Measurements from ENCODE around the gene AGR2.
"Not testable (repeated sequence)": the region's sequence is repeated elsewhere in the genome, so short reads cannot be mapped to it uniquely, and the experiment has no call there.

The AGR2 gene

GRCh38 chr7:16773884-16774283 lies 30.9 kb downstream of the AGR2 start:
- no peak for DNase-seq (ENCODE audit: low spot score)

DNA sequence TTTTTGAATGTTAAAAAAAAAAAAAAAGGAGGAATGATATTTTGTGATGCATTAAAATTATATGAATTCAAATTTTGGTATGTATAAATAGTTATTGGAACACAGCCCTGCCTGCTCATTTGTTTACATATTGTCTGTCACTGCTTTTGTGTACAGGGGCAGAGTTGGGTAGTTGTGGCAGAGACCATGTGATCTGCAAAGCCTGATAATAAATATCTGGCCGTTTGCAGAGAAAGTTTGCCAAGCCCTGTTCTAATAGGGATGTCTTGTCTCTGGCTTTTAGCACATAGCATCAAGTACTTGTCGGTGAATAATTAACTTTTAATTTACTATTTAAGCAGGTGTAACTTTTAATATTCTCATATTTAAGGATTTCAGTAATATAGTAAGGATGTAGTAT lies 31.5 kb downstream of the AGR2 start:
- no peak for DNase-seq (ENCODE audit: low spot score)

DNA sequence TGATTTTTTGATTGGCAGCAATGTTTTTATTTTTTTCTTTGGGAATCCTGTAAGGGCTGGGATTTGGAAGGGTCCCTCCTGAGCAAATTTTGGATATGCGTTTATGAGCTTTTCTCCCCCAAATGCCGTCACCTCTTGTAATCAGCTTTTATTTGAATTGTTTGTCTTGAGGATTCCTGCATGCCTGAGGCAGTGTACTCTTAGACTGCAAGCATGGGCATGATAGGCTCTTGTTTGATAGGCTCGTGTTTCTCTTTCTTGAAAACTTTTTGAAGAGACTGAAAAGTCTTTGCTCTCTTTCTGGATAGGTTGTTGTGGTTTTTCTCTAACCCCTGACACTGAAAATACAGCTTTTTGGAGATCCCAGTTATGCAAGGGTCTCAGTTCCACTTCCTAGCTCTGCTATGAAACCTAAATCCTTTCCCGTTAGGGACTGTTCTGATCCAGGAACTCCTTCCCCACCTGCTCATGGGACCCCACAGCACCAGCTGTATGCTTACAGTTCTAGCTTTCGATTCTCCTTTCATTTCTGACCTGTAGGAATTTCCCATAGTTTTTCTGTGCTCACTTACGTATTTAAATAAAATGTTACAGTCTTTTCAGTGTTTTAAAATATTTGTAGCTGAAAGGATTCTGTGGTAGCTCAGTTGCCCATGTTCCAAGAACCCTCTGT lies 34.0 kb downstream of the AGR2 start:
- no peak for DNase-seq (ENCODE audit: low spot score)

DNA sequence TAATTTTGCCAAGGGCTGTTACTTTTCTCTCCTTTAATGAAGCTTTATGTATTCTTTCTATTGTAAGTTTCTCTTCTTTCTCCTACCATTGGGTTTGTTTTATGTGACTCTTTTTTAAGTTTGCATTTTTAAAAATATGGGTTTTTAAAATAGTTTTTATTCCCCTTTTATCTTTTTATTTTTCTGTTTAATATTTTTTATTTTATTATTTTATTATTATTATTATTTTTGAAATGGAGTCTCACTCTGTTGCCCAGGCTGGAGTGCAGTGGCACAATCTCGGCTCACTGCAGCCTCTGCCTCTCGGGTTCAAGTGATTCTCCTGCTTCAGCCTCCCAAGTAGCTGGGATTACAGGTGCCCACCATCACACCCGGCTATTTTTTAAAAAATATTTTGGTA lies 34.8 kb downstream of the AGR2 start:
- DNase-seq (ENCODE audit: low spot score) = not testable (repeated sequence)

DNA sequence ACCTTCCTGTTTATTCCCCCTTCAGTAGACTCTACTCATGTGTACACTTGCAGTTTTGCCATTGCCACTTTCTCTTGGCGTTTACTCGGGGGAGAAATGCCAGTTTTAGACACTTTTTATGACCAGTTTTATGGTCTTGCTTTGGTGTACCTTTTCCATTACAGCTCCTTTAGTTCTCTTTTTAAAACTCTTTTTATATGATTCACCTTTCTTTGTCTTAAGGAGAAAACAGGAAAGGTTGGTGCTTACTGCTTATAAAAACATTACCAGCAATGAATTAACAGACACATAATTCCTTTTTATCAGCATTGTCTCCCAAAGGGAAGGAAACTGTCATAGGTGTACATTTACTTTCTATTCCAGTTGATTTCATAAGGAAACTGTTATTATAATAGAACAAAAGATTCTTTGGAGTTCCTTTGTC lies 39.4 kb downstream of the AGR2 start:
- no peak for DNase-seq (ENCODE audit: low spot score)

GRCh38 chr7:16764942-16765341 lies 39.9 kb downstream of the AGR2 start:
- DNase-seq (ENCODE audit: low spot score) = no peak

DNA sequence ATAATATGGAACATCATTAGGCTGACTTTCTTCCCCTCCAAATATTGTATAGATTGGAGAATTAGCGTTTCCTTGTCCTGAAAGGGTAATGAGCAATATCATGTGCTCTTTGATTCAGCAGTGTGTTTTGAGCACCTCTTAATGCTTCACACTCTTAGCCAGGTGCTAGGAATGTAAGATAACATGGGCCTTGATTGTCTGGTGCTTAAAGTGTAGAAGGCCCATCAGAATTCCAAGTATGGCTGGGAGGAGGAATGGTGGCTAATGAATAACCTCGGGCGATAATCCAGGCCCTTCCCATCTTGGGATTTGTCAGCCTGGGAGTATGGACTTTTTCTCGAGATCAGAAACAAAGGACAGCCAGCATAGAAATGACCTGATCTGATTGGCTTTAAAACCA lies 42.6 kb downstream of the AGR2 start:
- no peak for DNase-seq (ENCODE audit: low spot score)

DNA sequence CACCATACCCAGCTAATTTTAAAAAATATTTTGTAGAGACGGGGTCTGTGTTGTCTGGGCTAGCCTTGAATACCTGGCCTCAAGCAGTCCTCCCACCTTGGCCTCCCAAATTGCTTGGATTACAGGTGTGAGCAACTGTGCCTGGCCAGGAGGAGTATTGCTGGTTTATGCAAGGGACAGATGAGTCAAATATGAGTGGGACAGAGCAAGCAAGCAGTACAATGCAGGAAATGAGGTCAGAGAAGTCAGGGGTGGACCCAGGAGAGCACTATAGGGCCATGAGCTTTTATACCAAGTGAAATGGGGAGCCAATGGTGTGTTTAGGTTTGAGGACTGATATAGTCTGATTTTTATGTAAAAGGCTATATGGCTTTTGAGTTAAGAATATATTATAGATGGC lies 45.0 kb downstream of the AGR2 start:
- DNase-seq (ENCODE audit: low spot score) = no peak

GRCh38 chr7:16758631-16759611 lies 45.9 kb downstream of the AGR2 start:
- no peak for DNase-seq (ENCODE audit: low spot score)

DNA sequence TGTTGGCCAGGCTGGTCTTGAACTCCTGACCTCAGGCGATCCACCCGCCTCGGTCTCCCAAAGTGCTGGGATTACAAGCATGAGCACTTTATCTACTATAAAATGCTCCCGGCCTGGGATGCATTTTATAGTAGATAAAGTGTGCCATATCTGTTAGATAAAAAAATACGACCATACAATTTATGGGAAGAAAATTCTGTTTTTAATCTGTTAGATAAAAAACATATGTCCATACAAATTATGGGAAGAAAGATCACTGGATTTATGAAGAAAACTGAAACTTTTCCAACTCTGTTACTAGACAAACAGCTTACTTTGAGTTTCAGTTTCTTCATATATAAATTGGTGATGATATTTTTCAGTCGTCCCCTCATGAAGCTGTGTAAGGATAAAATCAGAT lies 46.8 kb downstream of the AGR2 start:
- no peak for DNase-seq (ENCODE audit: low spot score)

DNA sequence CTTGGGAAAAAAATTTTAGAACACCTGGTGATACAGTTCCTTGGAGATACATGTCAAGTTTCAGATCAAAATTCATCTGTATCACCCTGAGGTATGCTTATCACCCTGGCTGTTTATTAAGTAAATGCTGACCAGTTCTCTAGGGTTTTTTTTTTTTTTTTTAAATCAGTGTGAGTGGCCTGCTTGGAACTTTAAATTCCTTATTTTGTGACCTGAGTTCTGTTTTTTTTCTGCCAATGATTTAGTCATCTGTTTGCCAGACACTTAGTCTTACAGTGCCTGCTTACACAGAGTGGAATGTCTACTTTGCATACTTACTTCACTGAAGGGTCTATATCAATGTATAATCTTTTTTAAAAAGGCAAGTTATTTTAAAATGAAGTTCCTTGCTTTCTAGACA lies 49.4 kb downstream of the AGR2 start:
- no peak for DNase-seq (ENCODE audit: low spot score)

DNA sequence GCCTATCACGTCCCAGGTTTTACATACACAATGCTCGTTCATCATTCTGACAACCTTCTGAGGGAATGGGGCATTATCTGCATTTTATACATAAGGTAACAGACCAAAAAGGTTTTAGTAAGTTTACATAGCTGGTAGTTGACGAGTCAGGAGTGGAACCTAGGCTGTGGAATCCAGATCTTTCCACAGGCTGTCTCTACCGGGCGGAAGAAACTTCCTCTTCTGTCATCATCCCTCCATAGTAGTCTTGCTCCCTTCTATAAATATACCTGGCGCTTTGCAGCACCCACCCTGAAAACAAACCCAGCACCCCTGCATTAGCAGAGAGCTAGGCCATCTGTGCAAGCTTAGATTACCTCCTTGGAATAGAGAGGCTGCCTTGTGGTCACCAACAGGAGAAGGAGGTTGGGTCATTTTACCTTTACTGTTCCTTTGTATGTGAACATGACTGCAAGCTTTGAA lies 49.9 kb downstream of the AGR2 start:
- no peak for DNase-seq (ENCODE audit: low spot score)

GRCh38 chr7:16753932-16754855 lies 50.6 kb downstream of the AGR2 start:
- DNase-seq (ENCODE audit: low spot score) = no peak

DNA sequence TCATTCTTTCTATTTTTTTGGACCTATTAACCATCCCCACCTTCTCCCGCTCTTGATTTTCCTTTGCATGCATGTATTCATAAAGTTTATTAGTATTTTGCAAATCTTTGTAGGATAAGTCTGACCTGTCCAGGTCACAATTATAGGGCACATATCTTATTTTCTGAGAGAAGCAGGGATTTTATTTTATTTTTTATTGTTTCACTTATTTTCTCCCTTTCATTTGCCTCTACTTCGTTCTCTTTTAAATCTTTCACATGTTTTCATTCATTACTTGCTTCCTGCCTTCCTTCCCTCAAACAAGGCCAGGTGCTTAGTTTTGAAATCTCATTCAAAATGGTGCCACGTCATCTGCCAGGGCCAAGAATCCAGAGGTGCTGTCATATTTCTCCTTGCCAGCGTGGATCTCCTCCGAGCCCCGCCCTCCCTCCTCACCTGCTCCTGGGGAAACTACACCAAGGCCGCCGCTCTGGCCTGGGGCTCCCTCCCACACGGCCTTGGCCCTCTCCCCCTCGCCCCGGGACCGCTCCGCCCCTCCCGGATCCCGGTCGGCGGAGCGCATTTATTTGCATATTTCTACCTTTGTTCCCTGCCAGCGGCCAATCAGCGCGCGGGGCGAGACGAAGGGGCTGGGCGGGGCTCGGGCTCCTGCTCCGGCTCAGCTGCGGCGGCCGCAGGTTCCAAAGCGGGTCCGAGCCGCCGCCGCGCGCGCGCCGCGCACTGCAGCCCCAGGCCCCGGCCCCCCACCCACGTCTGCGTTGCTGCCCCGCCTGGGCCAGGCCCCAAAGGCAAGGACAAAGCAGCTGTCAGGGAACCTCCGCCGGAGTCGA lies 51.5 kb downstream of the AGR2 start, which contains the start of gene TSPAN13:
TSS of gene TSPAN13 (plus strand) at position 654 of the 830 bp plus-strand sequence. CDS start 213 bp downstream, outside the sequence.
- peak; percentile 24 for DNase-seq (ENCODE audit: low spot score)

DNA sequence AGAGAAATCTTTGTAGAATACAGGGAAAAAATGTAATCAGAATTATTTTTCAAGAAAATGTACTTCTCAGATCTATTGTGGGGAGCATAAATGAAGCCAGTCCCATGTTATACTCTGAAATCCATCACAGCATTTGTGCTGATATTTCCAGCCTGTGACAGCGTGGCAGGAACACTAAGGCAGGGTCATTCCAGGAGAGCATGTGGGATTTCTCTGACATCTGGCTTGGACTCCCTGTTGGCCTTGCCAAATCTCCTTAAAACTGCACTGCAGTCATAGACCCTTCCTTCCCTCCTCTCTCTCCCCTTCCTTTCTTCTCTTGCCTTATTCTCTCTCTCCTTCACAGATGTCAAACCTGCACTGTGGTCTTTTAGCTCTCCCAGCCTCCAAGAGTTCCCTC lies 57.7 kb downstream of the AGR2 start:
- no peak for DNase-seq (ENCODE audit: low spot score)

DNA sequence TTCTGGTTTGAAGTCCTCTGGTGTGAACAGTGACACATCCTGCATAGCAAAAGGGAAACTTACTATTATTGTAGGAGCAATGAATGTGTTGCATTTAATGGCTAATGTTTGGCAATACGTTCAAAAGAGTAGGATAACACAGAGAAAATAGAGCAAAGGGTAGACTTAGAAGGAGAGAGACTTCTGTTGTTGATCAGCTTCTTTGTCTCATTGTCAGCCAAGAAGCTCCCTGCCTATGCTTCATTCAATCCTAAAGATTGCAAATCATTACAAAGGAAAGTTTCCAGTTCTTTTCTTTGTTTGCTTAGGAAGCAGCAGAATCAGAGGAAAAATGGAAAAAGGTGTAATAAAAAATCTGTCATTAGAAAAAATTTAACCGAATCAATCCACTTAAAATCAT lies 59.2 kb downstream of the AGR2 start:
- no peak for DNase-seq (ENCODE audit: low spot score)

DNA sequence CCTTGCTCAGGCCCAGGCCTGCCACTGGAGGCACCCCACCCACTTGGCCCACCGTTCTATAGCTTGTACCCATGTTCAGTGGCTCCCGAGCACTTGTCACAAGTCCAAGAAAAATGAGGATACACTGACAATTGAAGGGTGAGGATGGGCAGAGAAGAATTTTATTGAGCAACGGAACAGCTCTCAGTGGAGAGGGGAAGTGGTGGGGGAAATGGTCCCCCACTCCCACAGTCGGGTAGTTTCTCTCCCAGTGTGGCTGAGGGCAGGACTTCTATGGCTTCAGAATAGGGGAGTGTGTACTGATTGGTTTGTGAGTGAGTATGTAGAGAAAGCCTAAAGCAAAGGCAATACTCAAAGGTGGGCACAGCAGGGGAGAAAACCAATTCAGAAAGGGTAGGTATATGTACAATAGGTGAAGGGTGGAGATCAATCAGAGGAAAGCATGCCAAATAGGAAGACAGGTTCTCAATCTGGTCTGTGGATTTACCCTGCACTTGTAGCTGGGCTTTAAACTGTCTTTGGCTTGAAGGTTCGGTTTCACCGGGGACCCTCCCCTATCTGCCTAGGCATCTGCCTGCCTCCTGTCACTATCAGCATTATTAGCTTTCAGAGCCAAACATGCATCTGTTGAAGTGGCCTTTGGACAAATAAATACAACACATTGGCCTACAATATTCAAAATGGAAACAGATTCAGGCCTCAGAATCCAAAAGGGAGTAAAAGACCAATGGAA lies 60.1 kb downstream of the AGR2 start:
- no peak for DNase-seq (ENCODE audit: low spot score)

- no peak for DNase-seq (ENCODE audit: low spot score)
Measured at GRCh38 chr7:16743236-16743635, 61.6 kb downstream of the AGR2 start.

DNA sequence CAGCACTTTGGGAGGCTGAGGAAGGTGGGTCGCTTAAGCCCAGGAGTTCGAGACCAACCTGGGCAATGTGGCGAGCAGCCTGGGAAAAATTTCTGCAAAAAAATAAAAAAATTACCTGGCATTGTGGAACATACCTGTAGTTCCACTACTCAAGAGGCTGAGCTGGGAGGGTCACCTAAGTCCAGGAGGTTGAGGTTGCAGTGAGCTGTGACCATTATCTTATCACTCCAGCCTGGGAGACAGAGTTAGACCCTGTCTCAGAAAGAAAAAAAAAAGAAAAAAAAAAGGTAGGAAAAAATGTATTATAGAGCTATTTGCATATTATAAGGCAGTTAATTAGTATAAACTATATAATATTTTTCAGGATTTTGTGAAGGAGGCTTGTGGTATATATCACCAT lies 62.3 kb downstream of the AGR2 start:
- no peak for DNase-seq (ENCODE audit: low spot score)

All from CD4-positive, alpha-beta T cell treated with Interleukin-15 for 4 hours (primary cell).